Activated T-cell treated with anti-CD3 and anti-CD28 coated beads, Interleukin-2, amount 50 U/mL, for 72 hours (primary cell): ENCODE measurements around the gene TACSTD2. TPM values are rescaled to one million over a fixed set of nuclear protein-coding genes. Genes with fewer than 3 reads are reported as not detected.
A peak's percentile ranks its signal among the peaks of the same experiment; 100 is the strongest.
"Not testable (repeated sequence)": the region's sequence is repeated elsewhere in the genome, so short reads cannot be mapped to it uniquely, and the experiment has no call there.

Source experiments
- ATAC-seq, 2 donors: fragments of 150-1000 bp; cut with Tn5 transposase; replicated peaks in 1 of 2; 2 replicates each; pipeline ENCODE4 v1.10.0; 2021; ENCODE audit warnings: moderate library complexity in 2 of 2, mild to moderate bottlenecking in 1 of 2
- DNase-seq, 2 donors: peaks; one replicate each; pipeline ENCODE4 v3.0.0; 2021 to 2022; ENCODE audit warnings: mixed read lengths in 1 of 2
- H3K27ac Mint-ChIP-seq: one replicate; pipeline ENCODE4 v1.8.0; 2022; ENCODE audit warnings: mild to moderate bottlenecking, moderate library complexity, mixed read lengths
- H3K27me3 Mint-ChIP-seq: one replicate; pipeline ENCODE4 v1.8.0; 2022; ENCODE audit warnings: low read depth, mixed read lengths
- H3K36me3 Mint-ChIP-seq, 2 donors: one replicate each; pipeline ENCODE4 v1.8.0; 2022; ENCODE audit warnings: mixed read lengths in 2 of 2, mild to moderate bottlenecking in 1 of 2; ENCODE audit not compliant: insufficient read depth in 2 of 2
- H3K4me1 Mint-ChIP-seq: one replicate; pipeline ENCODE4 v1.8.0; 2022; ENCODE audit warnings: low read depth, mixed read lengths
- H3K4me3 Mint-ChIP-seq, 2 donors: one replicate each; pipeline ENCODE4 v1.8.0; 2022; ENCODE audit warnings: mild to moderate bottlenecking in 2 of 2, mixed read lengths in 2 of 2, moderate library complexity in 2 of 2
- H3K9me3 Mint-ChIP-seq, 2 donors: one replicate each; pipeline ENCODE4 v1.8.0; 2022; ENCODE audit warnings: mixed read lengths in 2 of 2
- total RNA-seq, 2 donors: library from RNA; stranded (reverse); gene quantifications; one replicate each; pipeline ENCODE4 v1.2.3, GENCODE V29; 2022

Gene TACSTD2
- total RNA-seq, 2 donors from 2014 or later: 0.21 TPM; not detected in 1

GRCh38 chr1:58585166-58585565, 8.1 kb upstream of the TACSTD2 start:
- no peak for DNase-seq
- peaks cover 0 to 2% of the 10 kb centered on the region in 2 donors for H3K36me3 Mint-ChIP-seq
- no peak overlapping the region for H3K27ac Mint-ChIP-seq
- peaks cover 25% of the 10 kb centered on the region for H3K4me1 Mint-ChIP-seq
- no peak for ATAC-seq
- peak overlapping the region; percentile 2 to 31 for H3K4me3 Mint-ChIP-seq
- H3K9me3 Mint-ChIP-seq: no peaks in the 10 kb centered on the region
- peaks cover 69% of the 10 kb centered on the region for H3K27me3 Mint-ChIP-seq

- Mint-ChIP-seq H3K4me3 (peak overlapping the region; percentile 41), H3K36me3 (peaks cover 0 to 2% of the 10 kb centered on the region in 2 donors), H3K27me3 (peaks cover 69% of the 10 kb centered on the region), H3K27ac (peak overlapping the region; percentile 9), H3K9me3 (no peaks in the 10 kb centered on the region), H3K4me1 (peaks cover 25% of the 10 kb centered on the region)
- DNase-seq (peak; percentile 23 to 31), ATAC-seq (peak; percentile 86 to 89)
Observed at GRCh38 chr1:58584082-58584895, 7.2 kb upstream of the TACSTD2 start.

GRCh38 chr1:58583496-58583895, 6.4 kb upstream of the TACSTD2 start:
- Mint-ChIP-seq H3K27ac (no peak overlapping the region), H3K4me3 (no peak overlapping the region), H3K4me1 (peaks cover 25% of the 10 kb centered on the region), H3K36me3 (peaks cover 0 to 2% of the 10 kb centered on the region in 2 donors), H3K27me3 (peaks cover 66% of the 10 kb centered on the region), H3K9me3 (no peaks in the 10 kb centered on the region)
- DNase-seq (no peak), ATAC-seq (no peak)

DNA sequence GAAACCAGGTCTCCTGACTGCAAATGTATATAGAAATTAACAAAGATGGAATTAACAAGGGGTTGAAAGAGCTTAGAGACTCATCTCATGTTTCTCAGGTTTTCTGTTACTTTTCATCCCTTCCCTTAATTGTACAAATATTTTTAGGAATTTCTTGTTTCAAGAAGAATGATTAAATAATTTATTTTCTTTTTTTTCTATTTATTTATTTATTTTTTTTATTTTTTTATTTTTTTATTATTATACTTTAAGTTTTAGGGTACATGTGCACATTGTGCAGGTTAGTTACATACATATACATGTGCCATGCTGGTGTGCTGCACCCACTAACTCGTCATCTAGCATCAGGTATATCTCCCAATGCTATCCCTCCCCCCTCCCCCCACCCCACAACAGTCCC, 5.1 kb upstream of the TACSTD2 start:
- H3K9me3 Mint-ChIP-seq, H3K4me3 Mint-ChIP-seq, H3K27ac Mint-ChIP-seq, H3K36me3 Mint-ChIP-seq, DNase-seq, ATAC-seq: not testable (repeated sequence)
- Mint-ChIP-seq H3K27me3 (peaks cover 71% of the 10 kb centered on the region), H3K4me1 (peaks cover 37% of the 10 kb centered on the region)

DNA sequence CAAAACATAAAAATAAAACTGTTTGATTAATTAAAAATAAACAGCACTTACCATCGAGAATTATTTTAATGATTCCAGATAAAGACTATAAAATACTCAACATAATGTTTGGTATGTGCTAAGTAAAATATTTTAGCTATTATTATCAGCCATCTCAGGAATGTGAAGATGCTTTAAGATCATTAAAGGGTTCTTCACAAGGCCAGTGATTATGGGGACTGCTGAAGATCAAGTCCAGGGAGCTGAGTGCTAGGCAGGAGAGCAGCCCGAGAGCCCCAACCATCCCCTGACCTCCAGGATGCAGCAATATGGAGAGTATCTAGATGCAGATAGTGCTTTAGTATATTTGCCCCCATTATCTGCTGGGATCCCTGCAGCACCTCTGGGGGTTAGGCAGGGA, 4.6 kb upstream of the TACSTD2 start:
- H3K4me3 Mint-ChIP-seq: no peak overlapping the region
- H3K4me1 Mint-ChIP-seq: peaks cover 37% of the 10 kb centered on the region
- no peak for DNase-seq
- no peak for ATAC-seq
- H3K9me3 Mint-ChIP-seq: no peaks in the 10 kb centered on the region
- H3K27ac Mint-ChIP-seq: no peak overlapping the region
- peaks cover 1 to 3% of the 10 kb centered on the region in 2 donors for H3K36me3 Mint-ChIP-seq
- peaks cover 70% of the 10 kb centered on the region for H3K27me3 Mint-ChIP-seq

GRCh38 chr1:58580186-58580585, 3.1 kb upstream of the TACSTD2 start:
- peaks cover 70% of the 10 kb centered on the region for H3K27me3 Mint-ChIP-seq
- ATAC-seq (no peak), DNase-seq (no peak)
- H3K4me3 Mint-ChIP-seq: no peak overlapping the region
- no peaks in the 10 kb centered on the region for H3K9me3 Mint-ChIP-seq
- peaks cover 1 to 6% of the 10 kb centered on the region in 2 donors for H3K36me3 Mint-ChIP-seq
- H3K4me1 Mint-ChIP-seq: peaks cover 43% of the 10 kb centered on the region
- no peak overlapping the region for H3K27ac Mint-ChIP-seq

GRCh38 chr1:58577654-58578030, 590 bp upstream of the TACSTD2 start:
- Mint-ChIP-seq H3K9me3 (no peaks in the 10 kb centered on the region), H3K4me1 (peaks cover 41% of the 10 kb centered on the region), H3K27me3 (peaks cover 71% of the 10 kb centered on the region), H3K27ac (no peak overlapping the region), H3K36me3 (peaks cover 1 to 5% of the 10 kb centered on the region in 2 donors), H3K4me3 (peak overlapping the region; percentile 62 to 65)
- ATAC-seq (no peak), DNase-seq (no peak)

DNA sequence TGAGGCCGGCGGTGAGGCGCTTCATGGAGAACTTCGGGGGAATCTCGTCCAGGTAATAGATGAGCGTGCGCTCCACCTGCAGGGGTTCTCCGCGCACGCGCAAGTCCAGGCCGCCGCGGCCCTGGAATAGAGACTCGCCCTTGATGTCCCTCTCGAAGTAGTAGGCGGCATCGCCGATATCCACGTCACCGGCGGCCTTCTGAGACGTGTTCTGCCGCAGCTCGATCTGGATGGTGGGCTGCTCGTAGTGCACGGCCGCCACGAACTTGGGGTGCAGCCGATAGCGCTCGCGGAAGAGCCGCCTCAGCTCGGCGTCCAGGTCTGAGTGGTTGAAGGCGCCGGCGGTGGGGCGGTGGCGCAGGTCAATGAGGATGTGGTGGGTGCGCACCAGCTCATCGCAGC, 726 bp downstream of the TACSTD2 start:
- H3K9me3 Mint-ChIP-seq: no peaks in the 10 kb centered on the region
- no peak overlapping the region for H3K27ac Mint-ChIP-seq
- H3K4me1 Mint-ChIP-seq: peaks cover 45% of the 10 kb centered on the region
- DNase-seq (peak; percentile 21 to 33), ATAC-seq (peak; percentile 14 to 23)
- H3K36me3 Mint-ChIP-seq: peaks cover 1 to 5% of the 10 kb centered on the region in 2 donors
- H3K4me3 Mint-ChIP-seq: peak overlapping the region; percentile 85 to 90
- H3K27me3 Mint-ChIP-seq: peaks cover 81% of the 10 kb centered on the region

DNA sequence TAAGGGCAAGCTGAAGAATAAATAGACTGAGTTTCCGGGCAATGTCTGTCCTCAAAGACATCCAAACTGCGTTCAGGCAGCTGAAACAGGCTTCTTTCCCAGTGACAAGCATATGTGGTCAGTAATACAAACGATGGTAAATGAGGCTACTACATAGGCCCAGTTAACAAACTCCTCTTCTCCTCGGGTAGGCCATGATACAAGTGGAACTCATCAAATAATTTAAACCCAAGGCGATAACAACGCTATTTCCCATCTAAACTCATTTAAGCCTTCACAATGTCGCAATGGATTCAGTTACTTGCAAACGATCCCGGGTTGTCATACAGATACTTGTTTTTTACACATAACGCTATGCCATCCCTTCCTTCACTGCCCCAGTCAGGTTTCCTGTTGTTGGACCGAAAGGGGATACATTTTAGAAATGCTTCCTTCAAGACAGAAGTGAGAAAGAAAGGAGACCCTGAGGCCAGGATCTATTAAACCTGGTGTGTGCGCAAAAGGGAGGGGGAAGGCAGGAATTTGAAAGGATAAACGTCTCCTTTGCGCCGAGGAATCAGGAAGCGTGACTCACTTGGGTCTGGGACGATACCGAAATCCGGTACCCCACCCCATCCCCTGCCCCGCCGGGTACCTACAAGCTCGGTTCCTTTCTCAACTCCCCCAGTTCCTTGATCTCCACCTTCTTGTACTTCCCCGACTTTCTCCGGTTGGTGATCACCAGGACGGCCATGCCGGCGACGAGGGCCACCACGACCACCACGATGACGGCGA, 1.3 kb downstream of the TACSTD2 start:
- Mint-ChIP-seq H3K27me3 (peaks cover 87% of the 10 kb centered on the region), H3K4me1 (peaks cover 45% of the 10 kb centered on the region), H3K4me3 (peak overlapping the region; percentile 85 to 90), H3K36me3 (peaks cover 1 to 5% of the 10 kb centered on the region in 2 donors), H3K27ac (no peak overlapping the region), H3K9me3 (no peaks in the 10 kb centered on the region)
- DNase-seq: no peak
- no peak for ATAC-seq

DNA sequence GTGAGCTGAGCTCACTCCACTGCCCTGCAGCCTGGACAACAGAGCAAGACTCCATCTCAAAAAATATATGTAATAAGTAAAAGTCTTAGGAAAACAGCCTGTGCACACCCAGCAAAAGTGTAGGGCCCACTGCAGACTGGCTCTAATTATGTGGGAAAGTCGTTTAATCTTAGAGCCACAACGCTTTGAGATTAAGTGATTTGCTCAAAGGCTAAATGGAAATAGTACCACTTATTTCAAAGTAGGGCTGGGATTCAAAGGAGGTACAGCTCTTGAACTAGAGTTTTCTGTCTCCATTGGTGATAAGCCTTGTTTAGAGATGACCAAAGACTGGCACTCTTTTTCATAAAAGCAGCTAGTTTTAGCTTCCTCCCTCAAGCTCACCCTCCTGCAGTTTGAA, 2.2 kb downstream of the TACSTD2 start:
- H3K4me1 Mint-ChIP-seq: peaks cover 45% of the 10 kb centered on the region
- H3K27me3 Mint-ChIP-seq: peaks cover 89% of the 10 kb centered on the region
- H3K9me3 Mint-ChIP-seq: no peaks in the 10 kb centered on the region
- DNase-seq: no peak
- no peak overlapping the region for H3K27ac Mint-ChIP-seq
- no peak for ATAC-seq
- H3K36me3 Mint-ChIP-seq: peaks cover 1 to 5% of the 10 kb centered on the region in 2 donors
- H3K4me3 Mint-ChIP-seq: peak overlapping the region in 1 of 2 donors; percentile 20

DNA sequence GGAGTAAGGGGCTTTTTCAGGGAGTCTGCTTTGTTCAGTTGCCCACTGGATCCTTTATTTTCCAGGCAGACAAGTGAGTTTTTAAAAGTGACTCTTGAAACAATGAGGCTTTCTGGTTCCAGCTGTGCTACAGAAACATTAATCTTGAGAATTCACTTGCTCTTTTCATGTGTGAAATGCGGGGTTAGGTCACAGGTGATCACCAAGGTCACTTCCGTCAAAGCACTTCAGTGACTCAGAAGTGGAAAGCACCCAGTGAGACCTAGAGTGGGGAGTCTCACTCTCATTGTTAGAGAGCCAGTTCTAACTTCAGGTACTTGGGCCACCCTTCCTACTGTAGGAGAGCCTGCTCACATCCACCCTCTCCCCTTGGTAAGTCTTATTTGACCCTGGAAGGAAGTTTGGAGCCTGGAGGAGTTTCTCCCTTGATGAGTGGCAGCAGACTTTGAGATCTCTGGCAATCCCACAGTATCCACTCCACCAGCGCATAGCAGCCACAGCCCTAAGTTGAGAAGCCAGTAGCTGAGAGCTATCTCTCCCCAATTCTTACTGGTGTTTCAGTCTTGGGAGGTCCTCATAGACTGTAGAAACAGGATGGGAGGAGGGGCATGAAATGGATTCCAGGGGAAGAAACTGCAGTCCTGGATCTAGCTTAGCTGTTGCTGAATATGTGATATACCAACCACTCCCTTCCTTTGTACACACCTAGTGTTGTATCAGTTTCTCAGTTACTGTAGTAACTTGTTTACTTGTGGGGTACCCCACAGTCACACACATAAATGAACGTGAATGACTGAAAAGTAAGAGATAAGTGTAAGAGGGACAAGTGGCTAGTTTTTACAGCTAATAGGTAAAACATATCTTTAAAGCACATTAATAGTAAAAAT, 3.1 kb downstream of the TACSTD2 start:
- peak overlapping the region; percentile 86 for H3K27ac Mint-ChIP-seq
- DNase-seq: peak; percentile 70 to 74
- peaks cover 89% of the 10 kb centered on the region for H3K27me3 Mint-ChIP-seq
- no peaks in the 10 kb centered on the region for H3K9me3 Mint-ChIP-seq
- H3K4me3 Mint-ChIP-seq: peak overlapping the region; percentile 49 to 80
- peaks cover 45% of the 10 kb centered on the region for H3K4me1 Mint-ChIP-seq
- ATAC-seq: peak; percentile 97
- peaks cover 1 to 5% of the 10 kb centered on the region in 2 donors for H3K36me3 Mint-ChIP-seq

- no peak for ATAC-seq
- Mint-ChIP-seq H3K4me1 (peaks cover 42% of the 10 kb centered on the region), H3K4me3 (peak overlapping the region; percentile 49 to 80), H3K27me3 (peaks cover 92% of the 10 kb centered on the region), H3K27ac (peak overlapping the region; percentile 86), H3K9me3 (no peaks in the 10 kb centered on the region), H3K36me3 (peaks cover 1 to 5% of the 10 kb centered on the region in 2 donors)
- DNase-seq: no peak
Observed at GRCh38 chr1:58573138-58573537, 3.9 kb downstream of the TACSTD2 start.
